OCI-LY3 (cell line): Measurements from ENCODE around the gene CD300LG.

Experiments used
- CTCF ChIP-seq: fragments of 200-600, 300-600 bp; sonication (generic); IDR thresholded peaks from 2 replicates; pipeline ENCODE4 v1.5.1; 2014; ENCODE audit warnings: antibody characterized with exemption, low read length, low read depth
- EZH2phosphoT487 ChIP-seq: fragments of 200-600 bp; shearing (Covaris generic); IDR thresholded peaks from 2 replicates; pipeline ENCODE4 v1.6.1; 2018; ENCODE audit warnings: antibody characterized with exemption, mixed run types, low read depth

DNA sequence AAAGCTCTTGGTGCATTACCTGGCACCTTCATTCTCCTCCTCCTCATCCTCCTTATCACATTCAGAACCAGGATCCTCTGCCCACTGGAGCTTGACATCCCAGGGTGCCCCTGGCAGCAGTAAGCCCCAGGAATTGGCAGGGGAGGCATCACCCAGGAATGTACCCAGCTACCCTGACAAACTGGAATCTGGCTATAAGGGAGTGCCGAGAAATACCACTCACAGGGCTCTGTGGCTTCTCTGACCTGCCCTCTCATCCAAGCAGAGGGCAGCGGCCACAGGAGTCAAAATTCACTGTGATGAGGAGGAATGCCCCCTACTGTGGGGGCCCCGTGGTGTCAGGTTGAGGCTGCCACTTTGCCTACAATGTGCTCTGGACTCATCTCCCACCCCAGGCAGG lies 33.6 kb upstream of the CD300LG start:
- TF ChIP-seq CTCF: no peak
- TF ChIP-seq EZH2phosphoT487: no peak
